Small intestine (tissue), 7 donors: ENCODE data around the gene RGS19. TPM values are rescaled to one million over a fixed set of nuclear protein-coding genes. Genes with fewer than 3 reads are reported as not detected.

Source experiments
- DNase-seq, 2 donors: peaks; one replicate each; pipeline versions ENCODE4 v3.0.0 to v3.0.0-alpha.2; 2013
- FAIRE-seq: peaks from 2 replicates; lab custom pipeline; 2012; peaks lifted over from hg19 to GRCh38; lab: Jason Lieb, UNC
- H3K27ac ChIP-seq, 3 donors: one replicate each; pipeline ENCODE4 v1.5.1; 2013; ENCODE audit warnings: low read length in 2 of 3, mild to moderate bottlenecking in 2 of 3, control low read depth in 1 of 3, inconsistent platforms in 1 of 3, low read depth in 1 of 3, moderate library complexity in 1 of 3
- H3K27me3 ChIP-seq, 3 donors: one replicate each; pipeline ENCODE4 v1.6.1; 2013; ENCODE audit warnings: low read length in 3 of 3, inconsistent platforms in 1 of 3; ENCODE audit not compliant: control insufficient read depth in 3 of 3, insufficient read depth in 3 of 3
- H3K36me3 ChIP-seq, 3 donors: one replicate each; pipeline ENCODE4 v1.6.1; 2013; ENCODE audit warnings: low read length in 3 of 3, inconsistent platforms in 1 of 3, low read depth in 1 of 3, mild to moderate bottlenecking in 1 of 3, moderate library complexity in 1 of 3; ENCODE audit not compliant: control insufficient read depth in 3 of 3, insufficient read depth in 2 of 3
- H3K4me1 ChIP-seq, 3 donors: one replicate each; pipeline ENCODE4 v1.6.1; 2013; ENCODE audit warnings: low read length in 2 of 3, inconsistent platforms in 1 of 3, low read depth in 1 of 3, mild to moderate bottlenecking in 1 of 3, moderate library complexity in 1 of 3; ENCODE audit not compliant: control insufficient read depth in 3 of 3, insufficient read depth in 2 of 3
- H3K4me3 ChIP-seq, 3 donors: one replicate each; pipeline ENCODE4 v1.5.1; 2013; ENCODE audit warnings: low read length in 3 of 3, control low read depth in 1 of 3, inconsistent platforms in 1 of 3, low read depth in 1 of 3, mild to moderate bottlenecking in 1 of 3, moderate library complexity in 1 of 3
- H3K9me3 ChIP-seq, 2 donors: one replicate each; pipeline ENCODE4 v1.6.1; 2013; ENCODE audit warnings: low read depth in 1 of 2, low read length in 1 of 2; ENCODE audit not compliant: control insufficient read depth in 2 of 2, insufficient read depth in 1 of 2
- WGBS, 3 donors: extraction: QIAGEN DNeasy Blood & Tissue Kit; methylation state at CpG; one replicate each; pipeline ENCODE4 v1.1.7; 2013; 5-methylcytosine and 5-hydroxymethylcytosine counted together
- polyA plus RNA-seq, 4 donors: library from polyadenylated mRNA; stranded (reverse) in 3 of 4; unstranded in 1 of 4; fragments of 200-250 nt in 3 of 4; fragments of 120-200 nt in 1 of 4; gene quantifications; one replicate each; pipeline versions ENCODE4 v1.2.1 to v1.2.3, GENCODE V29; 2013
- donor health status: healthy with polysubstance abuse.
- donor health status: control.
- donor health status: control.
- donor health status: Bipolar disorder and iron deficiency.
- donor health status: healthy.

The RGS19 gene
- polyA plus RNA-seq, 4 donors = 1.8 to 10.8 (median 6.2) TPM

GRCh38 chr20:64099880-64100565, 20.7 kb upstream of the RGS19 start:
- no peaks in the 10 kb centered on the region for H3K4me1 ChIP-seq
- WGBS, 3 donors = 54 to 74% (median 60%) methylated on average over 13 to 14 of the region's 14 CpGs
- H3K36me3 ChIP-seq = no peaks in the 10 kb centered on the region
- FAIRE-seq (no peak), DNase-seq (no peak)
- H3K4me3 ChIP-seq = no peak overlapping the region
- H3K27me3 ChIP-seq = peaks cover 2 to 41% (median 8%) of the 10 kb centered on the region in 3 donors
- H3K27ac ChIP-seq = no peak overlapping the region
- no peaks in the 10 kb centered on the region for H3K9me3 ChIP-seq

GRCh38 chr20:64099086-64099786, 19.9 kb upstream of the RGS19 start:
- H3K4me1 ChIP-seq = no peaks in the 10 kb centered on the region
- H3K4me3 ChIP-seq = no peak overlapping the region
- no peak overlapping the region for H3K27ac ChIP-seq
- DNase-seq (no peak), FAIRE-seq (no peak)
- no peaks in the 10 kb centered on the region for H3K9me3 ChIP-seq
- H3K27me3 ChIP-seq = peaks cover 2 to 40% (median 8%) of the 10 kb centered on the region in 3 donors
- WGBS, 3 donors = 63 to 82% (median 76%) methylated on average over 20 to 21 of the region's 21 CpGs
- H3K36me3 ChIP-seq = no peaks in the 10 kb centered on the region

GRCh38 chr20:64098471-64099013, 19.2 kb upstream of the RGS19 start:
- WGBS, 3 donors = 92 to 94% (median 93%) methylated on average over 28 of the region's 28 CpGs
- H3K27me3 ChIP-seq = peaks cover 0 to 33% (median 8%) of the 10 kb centered on the region in 3 donors
- FAIRE-seq = no peak
- no peaks in the 10 kb centered on the region for H3K4me1 ChIP-seq
- H3K27ac ChIP-seq = no peak overlapping the region
- H3K9me3 ChIP-seq = no peaks in the 10 kb centered on the region
- H3K36me3 ChIP-seq = no peaks in the 10 kb centered on the region
- H3K4me3 ChIP-seq = no peak overlapping the region
- DNase-seq = no peak

- Histone ChIP-seq H3K27me3 (peaks cover 0 to 24% (median 3%) of the 10 kb centered on the region in 3 donors), H3K4me3 (no peak overlapping the region), H3K9me3 (no peaks in the 10 kb centered on the region), H3K4me1 (no peaks in the 10 kb centered on the region), H3K27ac (no peak overlapping the region), H3K36me3 (no peaks in the 10 kb centered on the region)
- DNase-seq = no peak
- no peak for FAIRE-seq
- 80 to 87% (median 81%) methylated on average over 6 of the region's 6 CpGs for WGBS, 3 donors
These were observed 17.2 kb upstream of the RGS19 start for GRCh38 chr20:64096535-64096934.

- FAIRE-seq (no peak), DNase-seq (no peak)
- Histone ChIP-seq H3K4me1 (no peaks in the 10 kb centered on the region), H3K27ac (no peak overlapping the region), H3K4me3 (no peak overlapping the region), H3K9me3 (no peaks in the 10 kb centered on the region), H3K36me3 (no peaks in the 10 kb centered on the region), H3K27me3 (peaks cover 0 to 18% (median 0%) of the 10 kb centered on the region in 3 donors)
- 42 to 68% (median 53%) methylated on average over 11 of the region's 11 CpGs for WGBS, 3 donors
These were observed 16.6 kb upstream of the RGS19 start for GRCh38 chr20:64095927-64096326.

- H3K27me3 ChIP-seq = peaks cover 0 to 15% (median 0%) of the 10 kb centered on the region in 3 donors
- WGBS, 3 donors = 50 to 76% (median 67%) methylated on average over 4 of the region's 4 CpGs
- FAIRE-seq = no peak
These were observed 16.1 kb upstream of the RGS19 start for GRCh38 chr20:64095455-64095854.

GRCh38 chr20:64093013-64093503, 13.7 kb upstream of the RGS19 start:
- Histone ChIP-seq H3K27me3 (peaks cover 0 to 29% (median 0%) of the 10 kb centered on the region in 3 donors), H3K9me3 (peaks cover 0 to under 1% of the 10 kb centered on the region in 2 donors), H3K4me1 (no peaks in the 10 kb centered on the region), H3K27ac (no peak overlapping the region), H3K36me3 (no peaks in the 10 kb centered on the region), H3K4me3 (no peak overlapping the region)
- WGBS, 3 donors = 38 to 56% (median 52%) methylated on average over 7 to 9 of the region's 9 CpGs
- FAIRE-seq = no peak
- no peak for DNase-seq

More at GRCh38 chr20:64095455-64095854, 16.1 kb upstream of the RGS19 start:
- Histone ChIP-seq H3K36me3 (no peaks in the 10 kb centered on the region), H3K4me3 (no peak overlapping the region), H3K4me1 (no peaks in the 10 kb centered on the region), H3K9me3 (no peaks in the 10 kb centered on the region), H3K27ac (no peak overlapping the region)
- DNase-seq = no peak

GRCh38 chr20:64092258-64093012, 13.1 kb upstream of the RGS19 start:
- WGBS, 3 donors = 27 to 52% (median 36%) methylated on average over 26 to 27 of the region's 27 CpGs
- FAIRE-seq = no peak
- no peaks in the 10 kb centered on the region for H3K36me3 ChIP-seq
- H3K4me3 ChIP-seq = no peak overlapping the region
- peaks cover 0 to 6% of the 10 kb centered on the region in 2 donors for H3K9me3 ChIP-seq
- H3K4me1 ChIP-seq = no peaks in the 10 kb centered on the region
- H3K27ac ChIP-seq = no peak overlapping the region
- peaks cover 0 to 29% (median 0%) of the 10 kb centered on the region in 3 donors for H3K27me3 ChIP-seq
- no peak for DNase-seq
